Esophagus squamous epithelium (tissue), 5 donors: ENCODE data around the gene KHK. TPM values are rescaled to one million over a fixed set of nuclear protein-coding genes. Genes with fewer than 3 reads are reported as not detected.

Experiments
- DNase-seq: peaks from one replicate; lab custom pipeline; 2025; lab: John Stamatoyannopoulos, UW
- H3K27ac ChIP-seq, 4 donors: fragments of 200-600 bp; sonication (generic); one replicate each; pipeline ENCODE4 v1.5.1; 2016 to 2019; ENCODE audit warnings: mild to moderate bottlenecking in 1 of 4
- H3K27me3 ChIP-seq, 4 donors: fragments of 200-600 bp; sonication (generic); 1 replicate in 3 of 4; 2 replicates in 1 of 4; pipeline versions ENCODE4 v1.5.1 to v1.6.0; 2017 to 2021; ENCODE audit warnings: antibody characterized with exemption in 1 of 4
- H3K36me3 ChIP-seq, 3 donors: fragments of 200-600 bp; sonication (generic); one replicate each; pipeline ENCODE4 v1.5.1; 2016 to 2019
- H3K4me1 ChIP-seq, 3 donors: fragments of 200-600 bp; sonication (generic); one replicate each; pipeline ENCODE4 v1.5.1; 2017 to 2019
- H3K4me3 ChIP-seq, 4 donors: fragments of 200-600 bp; sonication (generic); 1 replicate in 3 of 4; 2 replicates in 1 of 4; pipeline ENCODE4 v1.5.1; 2016 to 2019; ENCODE audit warnings: mild to moderate bottlenecking in 2 of 4, moderate library complexity in 1 of 4
- H3K9me3 ChIP-seq, 3 donors: fragments of 200-600 bp; sonication (generic); one replicate each; pipeline ENCODE4 v1.5.1; 2016 to 2019
- POLR2A ChIP-seq, 4 donors: fragments of 450-650 bp; IDR thresholded peaks; one replicate each; pipeline ENCODE4 v1.6.1; 2017; ENCODE audit warnings: antibody characterized with exemption in 4 of 4, mild to moderate bottlenecking in 4 of 4, moderate library complexity in 3 of 4
- WGBS, 2 donors: methylation state at CpG; one replicate each; pipeline ENCODE4 v1.1.5; 2018; 5-methylcytosine and 5-hydroxymethylcytosine counted together
- intact Hi-C: fragments of 100-400 bp; cut with DNase I; formaldehyde crosslinking; loops from one replicate; pipeline ENCODE4 v1.15.0; 2022
- total RNA-seq, 4 donors: library from RNA; depleted of rRNA; stranded (reverse); fragments of >200 nt; gene quantifications; one replicate each; pipeline ENCODE4 v1.1.0, GENCODE V29; 2016
- TF ChIP-seq, protein P1 (sequence below), 6 experiments: fragments of 450-650 bp in 4 of 6; fragments of 200-600 bp in 2 of 6; sonication (generic) in 2 of 6; IDR thresholded peaks; one replicate each; pipeline ENCODE4 v1.5.1; 2016 to 2019; ENCODE audit warnings: antibody characterized with exemption in 6 of 6, mild to moderate bottlenecking in 4 of 6, moderate library complexity in 4 of 6
- donor health status: DM: yes; HTN: yes; CAD: no.

Gene KHK
- total RNA-seq, 4 donors from 2014 or later: 1.3 to 1.9 (median 1.4) TPM

GRCh38 chr2:27136751-27137150 lies 50.2 kb downstream of the KHK start:
- no peak for DNase-seq
- 87% methylated on average over 5 of the region's 7 CpGs; no CpG with 5 or more reads in 1 of the 2 donors for WGBS, 2 donors
- Histone ChIP-seq H3K27me3 (no peaks in the 10 kb centered on the region), H3K36me3 (peaks cover 6 to 13% (median 8%) of the 10 kb centered on the region in 3 donors), H3K27ac (no peak overlapping the region), H3K4me1 (peaks cover 12 to 28% (median 13%) of the 10 kb centered on the region in 3 donors), H3K9me3 (no peaks in the 10 kb centered on the region), H3K4me3 (no peak overlapping the region)
- TF ChIP-seq, protein P1, sequence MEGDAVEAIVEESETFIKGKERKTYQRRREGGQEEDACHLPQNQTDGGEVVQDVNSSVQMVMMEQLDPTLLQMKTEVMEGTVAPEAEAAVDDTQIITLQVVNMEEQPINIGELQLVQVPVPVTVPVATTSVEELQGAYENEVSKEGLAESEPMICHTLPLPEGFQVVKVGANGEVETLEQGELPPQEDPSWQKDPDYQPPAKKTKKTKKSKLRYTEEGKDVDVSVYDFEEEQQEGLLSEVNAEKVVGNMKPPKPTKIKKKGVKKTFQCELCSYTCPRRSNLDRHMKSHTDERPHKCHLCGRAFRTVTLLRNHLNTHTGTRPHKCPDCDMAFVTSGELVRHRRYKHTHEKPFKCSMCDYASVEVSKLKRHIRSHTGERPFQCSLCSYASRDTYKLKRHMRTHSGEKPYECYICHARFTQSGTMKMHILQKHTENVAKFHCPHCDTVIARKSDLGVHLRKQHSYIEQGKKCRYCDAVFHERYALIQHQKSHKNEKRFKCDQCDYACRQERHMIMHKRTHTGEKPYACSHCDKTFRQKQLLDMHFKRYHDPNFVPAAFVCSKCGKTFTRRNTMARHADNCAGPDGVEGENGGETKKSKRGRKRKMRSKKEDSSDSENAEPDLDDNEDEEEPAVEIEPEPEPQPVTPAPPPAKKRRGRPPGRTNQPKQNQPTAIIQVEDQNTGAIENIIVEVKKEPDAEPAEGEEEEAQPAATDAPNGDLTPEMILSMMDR (IDR thresholded peaks at IDR 0.05): no peak
- TF ChIP-seq POLR2A (IDR thresholded peaks at IDR 0.05): no peak
- intact Hi-C loops: no loop called here

DNA sequence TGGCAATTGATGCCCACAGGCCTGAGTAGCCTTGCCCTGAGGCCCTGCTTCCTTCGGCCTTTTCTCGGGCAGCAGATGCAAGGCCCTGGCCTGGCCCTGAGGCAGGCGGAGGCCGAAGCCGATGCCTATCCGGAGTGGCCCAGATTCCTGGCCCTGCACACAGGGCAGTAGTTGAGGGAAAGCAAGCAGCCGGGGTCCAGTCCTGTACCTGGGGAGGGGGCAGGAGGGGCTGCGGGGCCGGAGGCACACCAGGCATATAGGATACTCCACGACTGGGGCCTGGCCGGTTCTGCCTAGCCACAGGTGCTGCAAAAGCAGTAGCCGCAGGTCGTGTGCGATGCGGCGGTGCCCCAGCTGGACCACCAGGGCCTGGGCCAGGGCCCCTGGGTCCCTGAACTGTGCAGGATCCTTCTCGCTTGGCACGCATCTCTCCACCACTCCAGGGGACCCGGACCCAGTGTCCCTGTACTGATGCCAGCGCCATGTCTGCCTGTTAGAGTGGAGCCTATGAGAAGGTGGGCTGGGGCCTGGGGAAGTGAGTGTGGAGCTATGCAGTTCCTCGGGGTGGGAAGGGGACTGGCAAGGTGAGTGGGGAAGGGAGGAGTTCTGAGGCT lies 50.9 kb downstream of the KHK start:
- Histone ChIP-seq H3K27me3 (no peaks in the 10 kb centered on the region), H3K4me1 (peaks cover 12 to 21% (median 13%) of the 10 kb centered on the region in 3 donors), H3K27ac (no peak overlapping the region), H3K9me3 (no peaks in the 10 kb centered on the region), H3K4me3 (no peak overlapping the region), H3K36me3 (peaks cover 0 to 6% (median 2%) of the 10 kb centered on the region in 3 donors)
- intact Hi-C loops: no loop called here
- WGBS, 2 donors: 87 to 92% methylated on average over 7 to 8 of the region's 21 CpGs
- TF ChIP-seq, protein P1 (IDR thresholded peaks at IDR 0.05): no peak
- no peak for TF ChIP-seq POLR2A (IDR thresholded peaks at IDR 0.05)
- DNase-seq: no peak

- DNase-seq: no peak
- no peaks in the 10 kb centered on the region for H3K36me3 ChIP-seq
- intact Hi-C loops: no loop called here
- no peak overlapping the region for H3K4me3 ChIP-seq
- TF ChIP-seq, protein P1 (IDR thresholded peaks at IDR 0.05): no peak
- TF ChIP-seq POLR2A (IDR thresholded peaks at IDR 0.05): no peak
- 83 to 90% methylated on average over 7 of the region's 7 CpGs for WGBS, 2 donors
- no peaks in the 10 kb centered on the region for H3K27me3 ChIP-seq
- no peak overlapping the region for H3K27ac ChIP-seq
- peaks cover 6 to 15% (median 7%) of the 10 kb centered on the region in 3 donors for H3K4me1 ChIP-seq
- no peaks in the 10 kb centered on the region for H3K9me3 ChIP-seq
Observed at GRCh38 chr2:27138111-27138510, 51.5 kb downstream of the KHK start.

GRCh38 chr2:27139310-27139709 lies 52.7 kb downstream of the KHK start, which contains the start of gene PRR30:
Gene PRR30, minus strand, starts transcription at chr2:27139410. Its CDS starts 1,081 bp downstream, at chr2:27138329.
- DNase-seq: no peak
- H3K27me3 ChIP-seq: no peaks in the 10 kb centered on the region
- H3K27ac ChIP-seq: no peak within 1 kb of the TSS
- 76 to 78% methylated on average over 2 to 4 of the region's 4 CpGs for WGBS, 2 donors
- H3K36me3 ChIP-seq: no peaks in the 10 kb centered on the region
- TF ChIP-seq POLR2A (IDR thresholded peaks at IDR 0.05): no peak
- TF ChIP-seq, protein P1 (IDR thresholded peaks at IDR 0.05): no peak
- H3K9me3 ChIP-seq: no peaks in the 10 kb centered on the region
- no peak within 1 kb of the TSS for H3K4me3 ChIP-seq
- intact Hi-C loops: no loop called here
- peaks cover 0 to 14% (median 0%) of the 10 kb centered on the region in 3 donors for H3K4me1 ChIP-seq

DNA sequence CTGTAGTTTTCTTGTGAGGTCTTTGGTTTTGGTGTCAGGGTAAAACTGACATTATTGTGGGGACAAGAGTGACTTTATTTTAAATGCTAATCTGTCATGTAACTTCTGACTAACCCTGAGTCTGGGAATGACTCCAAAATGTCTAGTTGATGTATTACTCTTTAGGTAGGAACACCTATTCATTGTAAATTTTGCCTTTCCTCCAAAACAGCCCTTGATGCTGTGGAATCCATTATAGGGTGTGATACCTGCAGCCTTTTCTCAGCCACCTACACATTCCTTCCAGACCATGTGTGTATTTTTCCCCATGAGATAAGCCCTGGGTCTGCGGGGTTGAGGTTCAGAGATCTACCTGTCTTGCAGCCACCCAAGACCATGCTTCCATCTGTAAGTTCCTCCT lies 56.7 kb downstream of the KHK start:
- Histone ChIP-seq H3K4me1 (peaks cover 0 to 8% (median 0%) of the 10 kb centered on the region in 3 donors), H3K27ac (no peak overlapping the region), H3K9me3 (no peaks in the 10 kb centered on the region), H3K4me3 (no peak overlapping the region), H3K27me3 (no peaks in the 10 kb centered on the region), H3K36me3 (no peaks in the 10 kb centered on the region)
- TF ChIP-seq, protein P1 (IDR thresholded peaks at IDR 0.05): no peak
- TF ChIP-seq POLR2A (IDR thresholded peaks at IDR 0.05): no peak
- DNase-seq: no peak
- WGBS, 2 donors: 25 to 56% methylated on average over 1 of the region's 1 CpG
- intact Hi-C loops: no loop called here
